Activated B cell treated with CpG ODN at 0.5 μM for 24 hours (primary cell): ENCODE data around the gene SEPTIN5. TPM values are rescaled to one million over a fixed set of nuclear protein-coding genes. Genes with fewer than 3 reads are reported as not detected.

Source experiments
- ATAC-seq: fragments of 200-7000 bp; cut with Tn5 transposase; one replicate; pipeline ENCODE4 v1.10.0; 2021; ENCODE audit warnings: low read depth, mild to moderate bottlenecking, moderate library complexity
- CTCF ChIA-PET: fragments of 350-600 bp; sonication (Branson Sonifier 250); formaldehyde crosslinking; loops from one replicate; lab custom pipeline; 2021; ENCODE audit warnings: antibody characterized with exemption; lab: Charles Lee
- POLR2A ChIA-PET: fragments of 350-600 bp; sonication (Branson Sonifier 250); formaldehyde crosslinking; loops from one replicate; lab custom pipeline; 2021; ENCODE audit warnings: antibody characterized with exemption; lab: Charles Lee
- DNase-seq: peaks from one replicate; pipeline ENCODE4 v3.0.0; 2022
- H3K27ac Mint-ChIP-seq: one replicate; pipeline ENCODE4 v1.8.0; 2020; ENCODE audit warnings: mixed read lengths
- H3K27me3 Mint-ChIP-seq: one replicate; pipeline ENCODE4 v1.8.0; 2021; ENCODE audit warnings: mixed read lengths
- H3K36me3 Mint-ChIP-seq: one replicate; pipeline ENCODE4 v1.8.0; 2021; ENCODE audit warnings: low read depth, mixed read lengths
- H3K4me1 Mint-ChIP-seq: one replicate; pipeline ENCODE4 v1.8.0; 2021; ENCODE audit warnings: mixed read lengths
- H3K4me3 Mint-ChIP-seq: one replicate; pipeline ENCODE4 v1.8.0; 2020; ENCODE audit warnings: mild to moderate bottlenecking, mixed read lengths
- H3K9me3 Mint-ChIP-seq: one replicate; pipeline ENCODE4 v1.8.0; 2020; ENCODE audit warnings: mixed read lengths
- intact Hi-C: fragments of 100-400 bp; cut with micrococcal nuclease; formaldehyde crosslinking; loops from one replicate; pipeline ENCODE4 v1.15.1; 2024
- total RNA-seq: library from RNA; stranded (reverse); gene quantifications from 2 replicates; pipeline ENCODE4 v1.2.3, GENCODE V29; 2022
- TF ChIP-seq, protein P1 (sequence below): fragments of 200-600 bp; IDR thresholded peaks from one replicate; pipeline ENCODE4 v1.8.0; 2022; ENCODE audit warnings: antibody characterized with exemption, mild to moderate bottlenecking

Gene SEPTIN5
- total RNA-seq, 1 donor from 2014 or later = not detected

GRCh38 chr22:19745155-19746101 lies 31.1 kb downstream of the SEPTIN5 start:
- ATAC-seq = no peak
- no peaks in the 10 kb centered on the region for H3K27me3 Mint-ChIP-seq

DNA sequence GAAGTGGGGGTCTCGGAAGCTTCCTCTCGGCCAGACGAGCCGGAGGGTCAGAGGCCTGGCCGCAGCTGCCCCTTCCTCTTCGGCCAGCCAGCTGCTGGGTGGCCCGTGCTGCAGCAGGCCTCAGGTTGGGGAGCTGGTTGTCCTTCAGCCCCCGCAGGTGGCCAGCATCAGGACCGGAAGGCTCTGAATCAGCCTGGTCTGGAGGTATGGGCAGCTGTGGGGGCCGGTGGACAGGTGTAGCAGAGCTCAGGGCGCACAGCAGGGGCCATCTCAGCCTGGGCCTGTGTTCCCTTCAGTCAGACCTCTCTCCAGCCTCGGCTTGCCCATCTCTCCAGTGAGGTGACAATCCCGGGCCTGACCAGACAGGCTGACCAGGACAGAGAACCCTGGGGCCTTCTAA lies 32.4 kb downstream of the SEPTIN5 start:
- H3K27ac Mint-ChIP-seq = no peak overlapping the region
- H3K36me3 Mint-ChIP-seq = no peaks in the 10 kb centered on the region
- no peak for DNase-seq
- CTCF ChIA-PET = no interaction called here
- TF ChIP-seq, protein P1, sequence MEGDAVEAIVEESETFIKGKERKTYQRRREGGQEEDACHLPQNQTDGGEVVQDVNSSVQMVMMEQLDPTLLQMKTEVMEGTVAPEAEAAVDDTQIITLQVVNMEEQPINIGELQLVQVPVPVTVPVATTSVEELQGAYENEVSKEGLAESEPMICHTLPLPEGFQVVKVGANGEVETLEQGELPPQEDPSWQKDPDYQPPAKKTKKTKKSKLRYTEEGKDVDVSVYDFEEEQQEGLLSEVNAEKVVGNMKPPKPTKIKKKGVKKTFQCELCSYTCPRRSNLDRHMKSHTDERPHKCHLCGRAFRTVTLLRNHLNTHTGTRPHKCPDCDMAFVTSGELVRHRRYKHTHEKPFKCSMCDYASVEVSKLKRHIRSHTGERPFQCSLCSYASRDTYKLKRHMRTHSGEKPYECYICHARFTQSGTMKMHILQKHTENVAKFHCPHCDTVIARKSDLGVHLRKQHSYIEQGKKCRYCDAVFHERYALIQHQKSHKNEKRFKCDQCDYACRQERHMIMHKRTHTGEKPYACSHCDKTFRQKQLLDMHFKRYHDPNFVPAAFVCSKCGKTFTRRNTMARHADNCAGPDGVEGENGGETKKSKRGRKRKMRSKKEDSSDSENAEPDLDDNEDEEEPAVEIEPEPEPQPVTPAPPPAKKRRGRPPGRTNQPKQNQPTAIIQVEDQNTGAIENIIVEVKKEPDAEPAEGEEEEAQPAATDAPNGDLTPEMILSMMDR = no peak
- no peaks in the 10 kb centered on the region for H3K9me3 Mint-ChIP-seq
- H3K4me1 Mint-ChIP-seq = no peaks in the 10 kb centered on the region
- POLR2A ChIA-PET = no interaction called here
- H3K27me3 Mint-ChIP-seq = no peaks in the 10 kb centered on the region
- ATAC-seq = no peak
- H3K4me3 Mint-ChIP-seq = no peak overlapping the region
- intact Hi-C loops = no loop called here

More at GRCh38 chr22:19745155-19746101, 31.1 kb downstream of the SEPTIN5 start:
- DNase-seq = no peak
- TF ChIP-seq, protein P1 = no peak
- Mint-ChIP-seq H3K27ac (no peak overlapping the region), H3K36me3 (no peaks in the 10 kb centered on the region), H3K4me1 (no peaks in the 10 kb centered on the region), H3K9me3 (no peaks in the 10 kb centered on the region), H3K4me3 (no peak overlapping the region)
- ChIA-PET CTCF (no interaction called here), POLR2A (no interaction called here)
- intact Hi-C loops = no loop called here

DNA sequence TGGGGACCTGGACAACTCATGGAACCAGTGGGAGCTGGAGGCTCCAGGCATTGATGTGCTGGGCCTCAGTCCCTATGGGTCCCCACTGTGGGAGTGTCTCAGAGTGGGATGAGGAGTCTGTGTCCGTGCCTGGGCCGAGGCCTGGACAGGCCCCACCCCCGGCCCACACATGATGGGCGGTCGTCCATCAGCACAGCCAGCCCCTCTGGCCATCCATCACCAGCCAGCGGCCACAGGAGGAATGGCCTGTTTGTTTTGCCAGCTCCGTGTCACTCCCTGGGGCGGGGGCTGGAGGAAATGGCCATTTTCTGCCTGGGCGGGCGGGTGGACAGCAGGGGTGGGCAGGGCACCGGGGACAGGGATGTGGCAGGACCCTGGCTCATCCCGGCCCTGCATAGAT lies 33.2 kb downstream of the SEPTIN5 start:
- CTCF ChIA-PET = no interaction called here
- H3K4me1 Mint-ChIP-seq = no peaks in the 10 kb centered on the region
- intact Hi-C loops = no loop called here
- TF ChIP-seq, protein P1 = no peak
- POLR2A ChIA-PET = no interaction called here
- no peaks in the 10 kb centered on the region for H3K9me3 Mint-ChIP-seq
- DNase-seq = no peak
- H3K27me3 Mint-ChIP-seq = peaks cover under 1% of the 10 kb centered on the region
- H3K4me3 Mint-ChIP-seq = no peak overlapping the region
- no peak for ATAC-seq
- H3K27ac Mint-ChIP-seq = no peak overlapping the region
- H3K36me3 Mint-ChIP-seq = no peaks in the 10 kb centered on the region

GRCh38 chr22:19748139-19748538 lies 33.8 kb downstream of the SEPTIN5 start:
- Mint-ChIP-seq H3K4me1 (no peaks in the 10 kb centered on the region), H3K9me3 (no peaks in the 10 kb centered on the region), H3K27ac (no peak overlapping the region), H3K36me3 (no peaks in the 10 kb centered on the region), H3K27me3 (peaks cover 7% of the 10 kb centered on the region), H3K4me3 (no peak overlapping the region)
- POLR2A ChIA-PET = no interaction called here
- intact Hi-C loops = no loop called here
- DNase-seq = no peak
- no peak for ATAC-seq
- TF ChIP-seq, protein P1 = no peak
- CTCF ChIA-PET = no interaction called here

DNA sequence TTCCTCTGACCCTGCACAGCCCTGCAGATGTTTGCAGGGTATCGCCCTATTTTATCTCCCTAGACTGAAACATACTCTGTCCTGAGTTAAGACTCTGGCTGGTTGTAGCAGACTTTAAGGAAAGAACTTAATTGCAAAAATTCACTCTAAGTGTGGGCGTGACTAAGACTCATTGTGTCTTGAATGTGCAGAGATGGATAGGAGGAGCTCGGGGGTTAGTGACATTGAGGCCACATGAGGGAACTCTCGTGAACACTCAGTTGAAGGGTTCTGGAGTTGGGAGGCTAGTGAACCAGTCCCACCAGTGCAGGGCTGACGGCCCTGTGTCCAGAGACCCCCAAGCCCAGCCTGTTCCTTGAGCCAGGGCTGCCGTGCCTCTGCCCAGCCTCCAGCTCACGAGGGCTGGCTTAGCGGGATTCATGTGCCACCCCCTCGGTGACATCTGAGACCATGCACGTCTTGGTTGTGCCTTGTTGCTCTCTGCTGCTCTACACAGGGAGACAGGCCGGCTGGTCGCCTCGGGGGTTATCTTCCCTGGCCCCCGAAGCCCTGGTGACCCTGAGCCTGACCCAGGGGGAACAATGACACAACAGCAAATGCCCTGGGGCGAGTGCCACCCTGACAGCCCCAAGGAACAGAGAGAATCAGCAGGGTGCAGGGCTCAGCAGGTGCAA lies 34.8 kb downstream of the SEPTIN5 start:
- TF ChIP-seq, protein P1 = no peak
- CTCF ChIA-PET = no interaction called here
- Mint-ChIP-seq H3K4me3 (no peak overlapping the region), H3K9me3 (no peaks in the 10 kb centered on the region), H3K27ac (no peak overlapping the region), H3K4me1 (no peaks in the 10 kb centered on the region), H3K27me3 (peaks cover 13% of the 10 kb centered on the region), H3K36me3 (no peaks in the 10 kb centered on the region)
- ATAC-seq (no peak), DNase-seq (no peak)
- intact Hi-C loops = no loop called here
- POLR2A ChIA-PET = no interaction called here
